Stimulated activated CD4-positive, alpha-beta T cell treated with anti-CD3 and anti-CD28 coated beads, Interleukin-4, amount 100 ng/mL, for 1 hour (primary cell): ENCODE measurements around the gene PHACTR2.
"Not testable (repeated sequence)": the region's sequence is repeated elsewhere in the genome, so short reads cannot be mapped to it uniquely, and the experiment has no call there.

Source experiments
- DNase-seq: peaks from one replicate; pipeline ENCODE4 v3.0.0-alpha.2; 2020

The PHACTR2 gene

GRCh38 chr6:143873600-143873999, 195.8 kb downstream of the PHACTR2 start:
- not testable (repeated sequence) for DNase-seq

- DNase-seq: not testable (repeated sequence)
Measured at GRCh38 chr6:143874503-143874902, 196.7 kb downstream of the PHACTR2 start.

- no peak for DNase-seq
Measured at GRCh38 chr6:143877584-143878271, 200.0 kb downstream of the PHACTR2 start.

GRCh38 chr6:143878272-143878760, 200.6 kb downstream of the PHACTR2 start:
- no peak for DNase-seq

GRCh38 chr6:143880412-143880811, 202.6 kb downstream of the PHACTR2 start:
- DNase-seq: no peak
